ENCODE measurements around the gene GAB3. TPM values are rescaled to one million over a fixed set of nuclear protein-coding genes. Genes with fewer than 3 reads are reported as not detected.

The GAB3 gene
- total and polyA plus RNA-seq, 9 of the 15 experiments (the other 6 are each of a cell fraction or from before 2014, with no cell fraction given): 16.1 to 31.4 (median 20.2) TPM

DNA sequence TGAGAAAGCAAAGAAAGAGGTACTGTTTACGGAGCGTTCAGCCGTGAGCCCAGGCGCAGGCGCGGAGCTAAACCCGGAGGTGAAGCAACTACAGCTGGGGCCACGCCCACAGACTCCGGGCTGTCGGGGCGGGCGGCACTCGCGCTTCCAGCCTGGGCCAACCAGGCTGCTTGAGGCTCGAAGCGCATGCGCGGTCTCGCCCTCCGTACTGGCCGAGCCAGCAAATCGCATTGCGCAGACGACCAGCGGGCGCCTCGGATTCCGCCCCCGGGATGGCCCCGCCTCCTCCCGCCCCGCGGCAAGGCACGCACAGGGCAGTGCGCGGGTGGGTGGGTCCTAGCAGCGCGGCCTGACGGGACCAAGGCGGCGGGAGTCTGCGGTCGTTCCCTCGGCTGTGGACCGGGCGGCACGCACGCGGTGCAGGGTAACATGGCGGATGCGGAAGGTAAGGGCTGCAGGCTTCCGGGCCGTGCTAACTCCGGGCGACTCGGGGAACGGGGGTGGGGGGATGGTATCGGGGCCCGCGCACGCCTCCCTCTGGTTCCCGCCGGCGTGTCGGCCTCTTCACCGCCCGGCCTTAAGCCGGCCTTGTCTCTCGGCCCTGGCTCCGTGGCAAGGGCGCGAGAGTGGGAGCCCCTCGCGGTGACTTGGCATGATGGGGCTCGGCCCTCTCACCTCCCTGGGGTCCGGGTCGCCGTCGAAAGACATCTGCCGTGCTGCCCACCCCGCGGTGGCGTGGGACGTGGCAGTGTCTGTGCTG, 11.8 kb upstream of the GAB3 start, which contains the start of gene DKC1 (continued):
- TF ChIP-seq, protein P1, sequence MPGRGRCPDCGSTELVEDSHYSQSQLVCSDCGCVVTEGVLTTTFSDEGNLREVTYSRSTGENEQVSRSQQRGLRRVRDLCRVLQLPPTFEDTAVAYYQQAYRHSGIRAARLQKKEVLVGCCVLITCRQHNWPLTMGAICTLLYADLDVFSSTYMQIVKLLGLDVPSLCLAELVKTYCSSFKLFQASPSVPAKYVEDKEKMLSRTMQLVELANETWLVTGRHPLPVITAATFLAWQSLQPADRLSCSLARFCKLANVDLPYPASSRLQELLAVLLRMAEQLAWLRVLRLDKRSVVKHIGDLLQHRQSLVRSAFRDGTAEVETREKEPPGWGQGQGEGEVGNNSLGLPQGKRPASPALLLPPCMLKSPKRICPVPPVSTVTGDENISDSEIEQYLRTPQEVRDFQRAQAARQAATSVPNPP (IDR thresholded peaks at IDR 0.05; ENCODE audit: borderline replicate concordance, insufficient read depth, insufficient read length): no peak
- TF ChIP-seq ZKSCAN8 (CRISPR knock-in tag; IDR thresholded peaks at IDR 0.05) (no peak), CHD2 (IDR thresholded peaks at IDR 0.05; ENCODE audit: low read depth, low read length) (no peak), ZNF324 (CRISPR knock-in tag; IDR thresholded peaks at IDR 0.05) (no peak), NUFIP1 (IDR thresholded peaks at IDR 0.05; ENCODE audit: partially characterized antibody) (no peak), RFX5 (IDR thresholded peaks at IDR 0.05; ENCODE audit: low read depth, low read length) (no peak), PHF8 (IDR thresholded peaks at IDR 0.05; ENCODE audit: borderline replicate concordance, low read length) (peak; percentile 70), SIN3A (IDR thresholded peaks at IDR 0.05; ENCODE audit: borderline replicate concordance in 2 of 2, control insufficient read depth in 1 of 2, low read depth in 2 of 2, low read length in 2 of 2) (peak; percentile 44 to 58; a peak in 2 of 4 replicates), LCOR (CRISPR knock-in tag; IDR thresholded peaks at IDR 0.05) (no peak; the same call in 1 of the 2 replicates), HSF4 (CRISPR knock-in tag; IDR thresholded peaks at IDR 0.05; ENCODE audit: borderline replicate concordance) (no peak), RBFOX2 (IDR thresholded peaks at IDR 0.05; ENCODE audit: low read depth, low read length) (peak; percentile 98), CREBBP (IDR thresholded peaks at IDR 0.05; ENCODE audit: low read depth, low read length) (no peak), ZNF274 (IDR thresholded peaks at IDR 0.05; ENCODE audit: borderline replicate concordance, low read depth, low read length) (no peak), CBX8 (IDR thresholded peaks at IDR 0.05; ENCODE audit: borderline replicate concordance, extremely low read depth, low read depth, low read length, poor library complexity, severe bottlenecking) (no peak), ZNF224 (CRISPR knock-in tag; IDR thresholded peaks at IDR 0.05) (no peak), JUND (IDR thresholded peaks at IDR 0.05; ENCODE audit: borderline replicate concordance, low read depth, low read length) (no peak), JUND (tag; IDR thresholded peaks at IDR 0.05; ENCODE audit: borderline replicate concordance, low read depth, low read length) (no peak)
- TF ChIP-seq, protein P2, sequence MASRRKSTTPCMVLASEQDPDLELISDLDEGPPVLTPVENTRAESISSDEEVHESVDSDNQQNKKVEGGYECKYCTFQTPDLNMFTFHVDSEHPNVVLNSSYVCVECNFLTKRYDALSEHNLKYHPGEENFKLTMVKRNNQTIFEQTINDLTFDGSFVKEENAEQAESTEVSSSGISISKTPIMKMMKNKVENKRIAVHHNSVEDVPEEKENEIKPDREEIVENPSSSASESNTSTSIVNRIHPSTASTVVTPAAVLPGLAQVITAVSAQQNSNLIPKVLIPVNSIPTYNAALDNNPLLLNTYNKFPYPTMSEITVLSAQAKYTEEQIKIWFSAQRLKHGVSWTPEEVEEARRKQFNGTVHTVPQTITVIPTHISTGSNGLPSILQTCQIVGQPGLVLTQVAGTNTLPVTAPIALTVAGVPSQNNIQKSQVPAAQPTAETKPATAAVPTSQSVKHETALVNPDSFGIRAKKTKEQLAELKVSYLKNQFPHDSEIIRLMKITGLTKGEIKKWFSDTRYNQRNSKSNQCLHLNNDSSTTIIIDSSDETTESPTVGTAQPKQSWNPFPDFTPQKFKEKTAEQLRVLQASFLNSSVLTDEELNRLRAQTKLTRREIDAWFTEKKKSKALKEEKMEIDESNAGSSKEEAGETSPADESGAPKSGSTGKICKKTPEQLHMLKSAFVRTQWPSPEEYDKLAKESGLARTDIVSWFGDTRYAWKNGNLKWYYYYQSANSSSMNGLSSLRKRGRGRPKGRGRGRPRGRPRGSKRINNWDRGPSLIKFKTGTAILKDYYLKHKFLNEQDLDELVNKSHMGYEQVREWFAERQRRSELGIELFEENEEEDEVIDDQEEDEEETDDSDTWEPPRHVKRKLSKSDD (conservative IDR thresholded peaks at IDR 0.05; ENCODE audit: low read length): no peak
- TF ChIP-seq, protein P3, sequence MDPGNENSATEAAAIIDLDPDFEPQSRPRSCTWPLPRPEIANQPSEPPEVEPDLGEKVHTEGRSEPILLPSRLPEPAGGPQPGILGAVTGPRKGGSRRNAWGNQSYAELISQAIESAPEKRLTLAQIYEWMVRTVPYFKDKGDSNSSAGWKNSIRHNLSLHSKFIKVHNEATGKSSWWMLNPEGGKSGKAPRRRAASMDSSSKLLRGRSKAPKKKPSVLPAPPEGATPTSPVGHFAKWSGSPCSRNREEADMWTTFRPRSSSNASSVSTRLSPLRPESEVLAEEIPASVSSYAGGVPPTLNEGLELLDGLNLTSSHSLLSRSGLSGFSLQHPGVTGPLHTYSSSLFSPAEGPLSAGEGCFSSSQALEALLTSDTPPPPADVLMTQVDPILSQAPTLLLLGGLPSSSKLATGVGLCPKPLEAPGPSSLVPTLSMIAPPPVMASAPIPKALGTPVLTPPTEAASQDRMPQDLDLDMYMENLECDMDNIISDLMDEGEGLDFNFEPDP (CRISPR knock-in tag; IDR thresholded peaks at IDR 0.05): no peak
- TF ChIP-seq, protein P4, sequence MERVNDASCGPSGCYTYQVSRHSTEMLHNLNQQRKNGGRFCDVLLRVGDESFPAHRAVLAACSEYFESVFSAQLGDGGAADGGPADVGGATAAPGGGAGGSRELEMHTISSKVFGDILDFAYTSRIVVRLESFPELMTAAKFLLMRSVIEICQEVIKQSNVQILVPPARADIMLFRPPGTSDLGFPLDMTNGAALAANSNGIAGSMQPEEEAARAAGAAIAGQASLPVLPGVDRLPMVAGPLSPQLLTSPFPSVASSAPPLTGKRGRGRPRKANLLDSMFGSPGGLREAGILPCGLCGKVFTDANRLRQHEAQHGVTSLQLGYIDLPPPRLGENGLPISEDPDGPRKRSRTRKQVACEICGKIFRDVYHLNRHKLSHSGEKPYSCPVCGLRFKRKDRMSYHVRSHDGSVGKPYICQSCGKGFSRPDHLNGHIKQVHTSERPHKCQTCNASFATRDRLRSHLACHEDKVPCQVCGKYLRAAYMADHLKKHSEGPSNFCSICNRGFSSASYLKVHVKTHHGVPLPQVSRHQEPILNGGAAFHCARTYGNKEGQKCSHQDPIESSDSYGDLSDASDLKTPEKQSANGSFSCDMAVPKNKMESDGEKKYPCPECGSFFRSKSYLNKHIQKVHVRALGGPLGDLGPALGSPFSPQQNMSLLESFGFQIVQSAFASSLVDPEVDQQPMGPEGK (CRISPR knock-in tag; IDR thresholded peaks at IDR 0.05; ENCODE audit: borderline replicate concordance): no peak

Data from K562 (cell line).